ENCODE data around the gene OR2T12.
A peak's percentile ranks its signal among the peaks of the same experiment; 100 is the strongest.
"Not testable (repeated sequence)": the region's sequence is repeated elsewhere in the genome, so short reads cannot be mapped to it uniquely, and the experiment has no call there.

The OR2T12 gene

GRCh38 chr1:248303324-248303723, at the start of gene OR2T12:
Gene OR2T12 (minus strand): TSS chr1:248303424. CDS start chr1:248295578, 7,846 bp downstream.
- DNase-seq = no peak

GRCh38 chr1:248348475-248348874, 45.3 kb upstream of the OR2T12 start, which contains the start of gene OR14C36:
Gene OR14C36 (plus strand): TSS chr1:248348775. CDS start chr1:248348775, 0 bp downstream.
- DNase-seq = no peak

GRCh38 chr1:248343451-248343850, 40.2 kb upstream of the OR2T12 start:
- no peak for DNase-seq

GRCh38 chr1:248324468-248324867, 21.2 kb upstream of the OR2T12 start, which contains the start of gene OR2M7:
Gene OR2M7 (minus strand): TSS chr1:248324568. CDS start chr1:248324568, 0 bp downstream.
- DNase-seq = no peak

GRCh38 chr1:248316796-248317195, 13.6 kb upstream of the OR2T12 start:
- no peak for DNase-seq

- DNase-seq = not testable (repeated sequence)
Measured at GRCh38 chr1:248306740-248307139, 3.5 kb upstream of the OR2T12 start.

- no peak for DNase-seq
Measured at GRCh38 chr1:248306103-248306502, 2.9 kb upstream of the OR2T12 start.

- DNase-seq = not testable (repeated sequence)
Measured at GRCh38 chr1:248305672-248306071, 2.4 kb upstream of the OR2T12 start.

- no peak for DNase-seq
Measured at GRCh38 chr1:248288391-248288790, 14.8 kb downstream of the OR2T12 start.

GRCh38 chr1:248277876-248278275, 25.3 kb downstream of the OR2T12 start, which contains the start of gene OR2T33:
Gene OR2T33 (minus strand): TSS chr1:248277976. CDS start chr1:248273814, 4,162 bp downstream.
- no peak for DNase-seq

- DNase-seq = not testable (repeated sequence)
Measured at GRCh38 chr1:248273225-248273624, 30.0 kb downstream of the OR2T12 start.

GRCh38 chr1:248268178-248268577, 35.0 kb downstream of the OR2T12 start:
- no peak for DNase-seq

GRCh38 chr1:248259309-248259708, 43.9 kb downstream of the OR2T12 start:
- not testable (repeated sequence) for DNase-seq

- peak; percentile 41 for DNase-seq
Measured at GRCh38 chr1:248243204-248243603, 60.0 kb downstream of the OR2T12 start.
